Activated CD8-positive, alpha-beta T cell treated with anti-CD3 and anti-CD28 coated beads for 36 hours (primary cell): ENCODE measurements around the gene ATP5MC3. TPM values are rescaled to one million over a fixed set of nuclear protein-coding genes. Genes with fewer than 3 reads are reported as not detected.
A peak's percentile ranks its signal among the peaks of the same experiment; 100 is the strongest.

Source experiments
- ATAC-seq: fragments of 200-7000 bp; cut with Tn5 transposase; one replicate; pipeline ENCODE4 v1.10.0; 2021; ENCODE audit warnings: mild to moderate bottlenecking, moderate library complexity
- CTCF ChIA-PET: fragments of 350-600 bp; sonication (Branson Sonifier 250); formaldehyde crosslinking; loops from one replicate; lab custom pipeline; 2021; ENCODE audit warnings: antibody characterized with exemption; lab: Charles Lee
- POLR2A ChIA-PET: fragments of 350-600 bp; sonication (Branson Sonifier 250); formaldehyde crosslinking; loops from one replicate; lab custom pipeline; 2021; ENCODE audit warnings: antibody characterized with exemption; lab: Charles Lee
- DNase-seq: peaks from one replicate; pipeline ENCODE4 v3.0.0-alpha.2; 2020
- H3K27ac Mint-ChIP-seq: one replicate; pipeline ENCODE4 v1.8.0; 2021; ENCODE audit warnings: mild to moderate bottlenecking, mixed read lengths
- H3K27me3 Mint-ChIP-seq: one replicate; pipeline ENCODE4 v1.8.0; 2021; ENCODE audit warnings: mixed read lengths
- H3K36me3 Mint-ChIP-seq: one replicate; pipeline ENCODE4 v1.8.0; 2021; ENCODE audit warnings: low read depth, mixed read lengths
- H3K4me1 Mint-ChIP-seq: one replicate; pipeline ENCODE4 v1.8.0; 2021; ENCODE audit warnings: low read depth, mixed read lengths
- H3K4me3 Mint-ChIP-seq: one replicate; pipeline ENCODE4 v1.8.0; 2021; ENCODE audit warnings: mild to moderate bottlenecking, moderate library complexity, mixed read lengths
- H3K9me3 Mint-ChIP-seq: one replicate; pipeline ENCODE4 v1.8.0; 2021; ENCODE audit warnings: mixed read lengths
- CTCF ChIP-seq: fragments of 200-600 bp; IDR thresholded peaks from one replicate; pipeline ENCODE4 v1.8.0; 2022; ENCODE audit warnings: antibody characterized with exemption, mild to moderate bottlenecking
- intact Hi-C: fragments of 100-400 bp; cut with micrococcal nuclease; formaldehyde crosslinking; loops from one replicate; pipeline ENCODE4 v1.10.0; 2022
- total RNA-seq, 2 experiments: library from RNA; stranded (reverse); gene quantifications; one replicate each; pipeline ENCODE4 v1.2.3, GENCODE V29; 2021

ATP5MC3 gene
- total RNA-seq, 2 experiments from 2014 or later = 399 to 401 TPM

- DNase-seq = no peak
- Mint-ChIP-seq H3K36me3 (peaks cover 20% of the 10 kb centered on the region), H3K27ac (no peak overlapping the region), H3K27me3 (no peaks in the 10 kb centered on the region), H3K4me3 (no peak overlapping the region), H3K4me1 (peaks cover 27% of the 10 kb centered on the region), H3K9me3 (no peaks in the 10 kb centered on the region)
- intact Hi-C loops = no loop called here
- ChIA-PET POLR2A (no interaction called here), CTCF (no interaction called here)
- no peak for ATAC-seq
- no peak for TF ChIP-seq CTCF
Measured at GRCh38 chr2:175143191-175143590, 38.3 kb downstream of the ATP5MC3 start.

- Mint-ChIP-seq H3K27ac (no peak overlapping the region), H3K4me3 (no peak overlapping the region), H3K36me3 (peaks cover 30% of the 10 kb centered on the region), H3K27me3 (no peaks in the 10 kb centered on the region), H3K9me3 (no peaks in the 10 kb centered on the region), H3K4me1 (peaks cover 41% of the 10 kb centered on the region)
- ATAC-seq (peak; percentile 42), DNase-seq (no peak)
- CTCF ChIA-PET = interaction anchor here (1.7 kb wide), 1 partner anchor 10 kb away, joined by 4 read pairs; no protein-coding TSS in a partner anchor
- intact Hi-C loops = no loop called here
- TF ChIP-seq CTCF = no peak
- POLR2A ChIA-PET = no interaction called here
Measured at GRCh38 chr2:175140332-175140731, 41.2 kb downstream of the ATP5MC3 start.

- Mint-ChIP-seq H3K27ac (no peak overlapping the region), H3K36me3 (peaks cover 32% of the 10 kb centered on the region), H3K27me3 (no peaks in the 10 kb centered on the region), H3K4me3 (no peak overlapping the region), H3K4me1 (peaks cover 45% of the 10 kb centered on the region), H3K9me3 (no peaks in the 10 kb centered on the region)
- POLR2A ChIA-PET = no interaction called here
- ATAC-seq (no peak), DNase-seq (no peak)
- CTCF ChIA-PET = interaction anchor here (0.8 to 1.5 kb wide), 6 partner anchors 10 to 441 kb away, joined by 3 to 6 read pairs (median 3); no protein-coding TSS in a partner anchor
- intact Hi-C loops = no loop called here
- no peak for TF ChIP-seq CTCF
Measured at GRCh38 chr2:175137793-175138192, 43.7 kb downstream of the ATP5MC3 start.

GRCh38 chr2:175136334-175137215 is 44.9 kb downstream of the ATP5MC3 start:
- CTCF ChIA-PET = interaction anchor here (0.6 to 1.3 kb wide), 2 partner anchors 19 to 57 kb away, joined by 3 read pairs; no protein-coding TSS in a partner anchor

More at GRCh38 chr2:175136334-175137215, 44.9 kb downstream of the ATP5MC3 start:
- peaks cover 32% of the 10 kb centered on the region for H3K36me3 Mint-ChIP-seq
- intact Hi-C loops = no loop called here
- H3K4me1 Mint-ChIP-seq = peaks cover 42% of the 10 kb centered on the region
- no peak for TF ChIP-seq CTCF
- no peaks in the 10 kb centered on the region for H3K27me3 Mint-ChIP-seq
- peak overlapping the region; percentile 46 for H3K27ac Mint-ChIP-seq
- ATAC-seq = no peak
- H3K9me3 Mint-ChIP-seq = no peaks in the 10 kb centered on the region
- H3K4me3 Mint-ChIP-seq = no peak overlapping the region
- POLR2A ChIA-PET = no interaction called here
- DNase-seq = no peak
